DND-41 (cell line): Measurements from ENCODE around the gene DLG2.

Experiments used
- ATAC-seq: fragments of 200-7000 bp; cut with Tn5 transposase; 3 replicates; pipeline ENCODE4 v1.9.1; 2021; ENCODE audit warnings: low read depth; ENCODE audit not compliant: insufficient read depth
- DNase-seq: peaks from one replicate; pipeline ENCODE4 v3.0.0-alpha.2; 2020
- H2AFZ ChIP-seq: 2 replicates; pipeline ENCODE4 v1.6.0; 2012; ENCODE audit warnings: low read depth, low read length
- H3K27ac ChIP-seq: 2 replicates; pipeline ENCODE4 v1.5.1; 2012; ENCODE audit warnings: low read length, inconsistent platforms
- H3K27me3 ChIP-seq: fragments of 200-600 bp; sonication (generic); 2 replicates; pipeline ENCODE4 v1.6.0; 2012; ENCODE audit warnings: low read length, mild to moderate bottlenecking, inconsistent platforms; ENCODE audit not compliant: insufficient read depth, poor library complexity
- H3K36me3 ChIP-seq: 2 replicates; pipeline ENCODE4 v1.5.1; 2012; ENCODE audit warnings: low read length, inconsistent platforms; ENCODE audit not compliant: insufficient read depth
- H3K4me1 ChIP-seq: 2 replicates; pipeline ENCODE4 v1.5.1; 2012; ENCODE audit warnings: mild to moderate bottlenecking, low read length; ENCODE audit not compliant: insufficient read depth
- H3K4me2 ChIP-seq: 2 replicates; pipeline ENCODE4 v1.6.0; 2012; ENCODE audit warnings: mild to moderate bottlenecking, moderate library complexity, low read length, inconsistent platforms; ENCODE audit not compliant: insufficient read depth
- H3K4me3 ChIP-seq, 2 experiments: fragments of 200-600 bp in 1 of 2; shearing (Covaris generic) in 1 of 2; 2 replicates each; pipeline ENCODE4 v1.5.1; 2012 to 2016; ENCODE audit warnings: inconsistent platforms in 2 of 2, low read length in 2 of 2, mild to moderate bottlenecking in 2 of 2, low read depth in 1 of 2, moderate library complexity in 1 of 2
- H3K79me2 ChIP-seq: 2 replicates; pipeline ENCODE4 v1.6.0; 2012; ENCODE audit warnings: low read length, inconsistent platforms; ENCODE audit not compliant: insufficient read depth
- H3K9ac ChIP-seq: 2 replicates; pipeline ENCODE4 v1.6.0; 2012; ENCODE audit warnings: low read depth, mild to moderate bottlenecking, inconsistent platforms, low read length, moderate library complexity
- H3K9me3 ChIP-seq: 2 replicates; pipeline ENCODE4 v1.5.1; 2012; ENCODE audit warnings: low read length, moderate library complexity, mild to moderate bottlenecking, inconsistent platforms; ENCODE audit not compliant: insufficient read depth, severe bottlenecking
- H4K20me1 ChIP-seq: 2 replicates; pipeline ENCODE4 v1.6.0; 2012; ENCODE audit warnings: low read length; ENCODE audit not compliant: insufficient read depth
- CTCF ChIP-seq: IDR thresholded peaks from 2 replicates; pipeline ENCODE4 v1.5.1; 2012; ENCODE audit warnings: borderline replicate concordance, low read length, moderate library complexity, mild to moderate bottlenecking; ENCODE audit not compliant: poor library complexity, severe bottlenecking; ENCODE audit errors: extremely low read depth
- EZH2 ChIP-seq: IDR thresholded peaks from 3 replicates; pipeline ENCODE4 v1.6.1; 2012; ENCODE audit warnings: borderline replicate concordance, low read depth, mild to moderate bottlenecking, moderate library complexity, low read length, inconsistent platforms; ENCODE audit not compliant: severe bottlenecking

The DLG2 gene

DNA sequence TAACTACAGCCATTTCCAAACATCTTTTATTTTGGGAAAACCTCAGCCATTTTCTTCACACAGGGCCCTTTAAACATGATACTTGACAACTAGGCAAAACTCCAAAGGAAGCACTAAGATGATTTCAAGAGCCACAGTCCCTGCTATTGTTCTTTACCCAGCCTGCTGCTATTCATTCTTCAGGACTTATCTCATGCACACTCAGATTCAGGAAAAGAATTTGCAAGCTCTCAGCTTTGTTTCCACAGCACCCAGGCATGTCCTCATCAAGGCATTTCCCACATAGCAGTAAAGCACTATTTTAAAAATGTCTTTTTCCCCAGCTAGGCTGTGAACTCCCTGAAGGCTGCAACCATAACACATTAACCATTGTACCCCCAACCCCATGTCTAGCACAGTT lies 1731.6 kb downstream of the DLG2 start:
- Histone ChIP-seq H3K79me2 (no peaks in the 10 kb centered on the region), H3K4me1 (no peaks in the 10 kb centered on the region), H3K27ac (no peak overlapping the region), H4K20me1 (no peaks in the 10 kb centered on the region), H3K27me3 (no peaks in the 10 kb centered on the region), H3K36me3 (no peaks in the 10 kb centered on the region), H3K4me3 (no peak overlapping the region), H3K9ac (no peak overlapping the region), H3K4me2 (no peak overlapping the region), H3K9me3 (peaks cover 2% of the 10 kb centered on the region), H2AFZ (no peak overlapping the region)
- no peak for ATAC-seq
- no peak for TF ChIP-seq EZH2
- no peak for TF ChIP-seq CTCF
- DNase-seq = no peak

DNA sequence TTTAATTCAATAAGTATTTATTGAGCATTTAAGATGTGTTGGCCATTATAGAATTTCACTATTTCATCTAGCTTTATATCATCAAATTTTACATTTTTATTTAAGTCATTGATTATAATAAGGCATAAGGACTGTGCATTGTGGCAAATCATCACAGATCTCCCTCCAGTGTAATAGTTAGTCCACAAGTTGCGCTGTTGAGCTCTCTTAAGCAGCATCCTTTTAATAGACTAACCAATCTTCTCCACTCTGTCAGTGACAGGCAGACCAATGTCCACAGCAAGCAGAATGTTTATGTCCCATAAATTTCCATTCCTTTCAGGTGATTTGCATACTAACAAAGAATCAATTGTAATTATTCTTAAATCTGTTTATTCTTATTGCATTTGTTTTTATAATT lies 1745.7 kb downstream of the DLG2 start:
- Histone ChIP-seq H3K4me1 (no peaks in the 10 kb centered on the region), H3K27ac (no peak overlapping the region), H3K9ac (no peak overlapping the region), H4K20me1 (no peaks in the 10 kb centered on the region), H3K79me2 (no peaks in the 10 kb centered on the region), H3K4me3 (no peak overlapping the region), H3K4me2 (no peak overlapping the region), H2AFZ (no peak overlapping the region), H3K9me3 (no peaks in the 10 kb centered on the region), H3K27me3 (no peaks in the 10 kb centered on the region), H3K36me3 (no peaks in the 10 kb centered on the region)
- DNase-seq (no peak), ATAC-seq (no peak)
- TF ChIP-seq CTCF = no peak
- TF ChIP-seq EZH2 = no peak

- Histone ChIP-seq H3K4me3 (no peak overlapping the region), H3K36me3 (no peaks in the 10 kb centered on the region), H3K4me2 (no peak overlapping the region), H3K9me3 (no peaks in the 10 kb centered on the region), H3K4me1 (no peaks in the 10 kb centered on the region), H3K9ac (no peak overlapping the region), H3K27ac (no peak overlapping the region), H4K20me1 (no peaks in the 10 kb centered on the region), H2AFZ (no peak overlapping the region), H3K27me3 (no peaks in the 10 kb centered on the region), H3K79me2 (no peaks in the 10 kb centered on the region)
- DNase-seq = no peak
- no peak for TF ChIP-seq EZH2
- no peak for TF ChIP-seq CTCF
- ATAC-seq = no peak
Observed at GRCh38 chr11:83871054-83871453, 1756.1 kb downstream of the DLG2 start.

DNA sequence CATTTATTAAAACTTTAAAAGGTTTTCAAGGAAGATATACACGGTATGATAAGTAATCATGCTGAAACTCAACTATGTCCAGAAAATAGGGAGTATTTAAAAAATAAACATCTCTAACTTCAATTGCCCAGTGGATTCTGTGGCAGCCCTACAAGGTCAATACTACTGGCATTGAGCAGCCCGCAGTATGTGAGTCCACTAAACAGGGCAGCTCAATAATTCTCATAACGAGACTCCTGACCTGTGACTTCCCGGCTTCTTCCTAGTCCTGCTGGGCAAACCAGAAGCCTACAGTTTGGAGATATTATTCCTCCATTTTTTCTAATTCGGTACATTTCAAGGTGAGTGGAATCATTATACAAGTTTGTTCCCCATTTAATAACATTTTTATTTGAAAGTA lies 1760.5 kb downstream of the DLG2 start:
- Histone ChIP-seq H3K4me1 (no peaks in the 10 kb centered on the region), H3K4me2 (no peak overlapping the region), H3K27ac (no peak overlapping the region), H3K27me3 (no peaks in the 10 kb centered on the region), H2AFZ (no peak overlapping the region), H3K79me2 (no peaks in the 10 kb centered on the region), H3K9me3 (no peaks in the 10 kb centered on the region), H3K36me3 (no peaks in the 10 kb centered on the region), H3K9ac (no peak overlapping the region), H4K20me1 (no peaks in the 10 kb centered on the region), H3K4me3 (no peak overlapping the region)
- DNase-seq (no peak), ATAC-seq (no peak)
- no peak for TF ChIP-seq EZH2
- no peak for TF ChIP-seq CTCF
